ENCODE results near the gene SUMO4. TPM values are rescaled to one million over a fixed set of nuclear protein-coding genes. Genes with fewer than 3 reads are reported as not detected.

SUMO4 gene
- total RNA-seq (1 to 10 TPM; 2.9 to 6.9 TPM), polyA plus RNA-seq (under 1 TPM in 1 of 2 donors, not detected in 1; 0.49 TPM)
- long read RNA-seq, donor 1: 0 reads
- long read RNA-seq, donor 2, partial matches to known transcripts: 0 of 1 reads
- long read RNA-seq, donor 2, other reads (novel, unspliced or antisense): 0 of 1 reads

GRCh38 chr6:149400050-149400449, at the start of gene SUMO4:
TSS of gene SUMO4 (plus strand) at chr6:149400262. CDS start at chr6:149400392, 130 bp downstream.
- Histone ChIP-seq H3K36me3 (ENCODE audit: control insufficient read depth in 1 of 2, insufficient read depth in 2 of 2, low read length in 1 of 2) (peaks cover 4% of the 10 kb centered on the region in 2 donors), H3K4me3 (ENCODE audit: low read length in 2 of 2) (no peak within 1 kb of the TSS), H3K27me3 (ENCODE audit: control insufficient read depth in 1 of 2, insufficient read depth in 2 of 2, low read length in 1 of 2) (no peaks in the 10 kb centered on the region), H3K4me1 (ENCODE audit: control insufficient read depth in 1 of 2, insufficient read depth in 2 of 2, low read length in 2 of 2) (no peaks in the 10 kb centered on the region), H3K27ac (ENCODE audit: low read depth in 1 of 2, low read length in 2 of 2) (no peak within 1 kb of the TSS), H3K9me3 (ENCODE audit: control insufficient read depth, low read length) (no peaks in the 10 kb centered on the region)
- ATAC-seq (ENCODE audit: low FRiP score): no peak
- WGBS, 2 donors: 97 to 99% methylated on average over 11 of the region's 11 CpGs
- intact Hi-C loops (cut with DNase I): no loop called here
- no peak for DNase-seq

DNA sequence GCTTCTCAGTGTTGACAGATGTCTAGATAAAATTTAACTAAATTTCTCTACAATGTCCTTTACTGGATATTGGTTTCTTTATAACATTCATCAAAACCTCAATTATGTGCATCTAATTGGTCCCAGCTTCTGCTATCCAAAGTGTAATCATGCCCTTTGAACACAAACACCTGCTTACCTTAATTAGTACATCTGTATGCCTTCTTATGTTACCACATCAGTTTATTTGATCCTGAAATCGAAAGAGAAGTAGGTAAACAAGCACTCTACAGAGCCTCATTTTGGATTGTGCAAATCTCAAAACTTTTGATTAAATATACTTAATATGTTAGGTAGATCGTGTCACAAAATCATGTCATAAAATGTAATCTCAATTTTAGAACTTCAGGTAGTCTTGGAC, 46.1 kb upstream of the SUMO4 start:
- DNase-seq (no peak), ATAC-seq (ENCODE audit: low FRiP score) (no peak)
- WGBS, 2 donors: 93 to 94% methylated on average over 2 of the region's 2 CpGs
- H3K27me3 ChIP-seq (ENCODE audit: control insufficient read depth in 1 of 2, insufficient read depth in 2 of 2, low read length in 1 of 2): no peaks in the 10 kb centered on the region
- H3K27ac ChIP-seq (ENCODE audit: low read depth in 1 of 2, low read length in 2 of 2): no peak overlapping the region
- no peak overlapping the region for H3K4me3 ChIP-seq (ENCODE audit: low read length in 2 of 2)
- H3K9me3 ChIP-seq (ENCODE audit: control insufficient read depth, low read length): no peaks in the 10 kb centered on the region
- no peaks in the 10 kb centered on the region for H3K36me3 ChIP-seq (ENCODE audit: control insufficient read depth in 1 of 2, insufficient read depth in 2 of 2, low read length in 1 of 2)
- no peaks in the 10 kb centered on the region for H3K4me1 ChIP-seq (ENCODE audit: control insufficient read depth in 1 of 2, insufficient read depth in 2 of 2, low read length in 2 of 2)
- intact Hi-C loops (cut with DNase I): no loop called here

DNA sequence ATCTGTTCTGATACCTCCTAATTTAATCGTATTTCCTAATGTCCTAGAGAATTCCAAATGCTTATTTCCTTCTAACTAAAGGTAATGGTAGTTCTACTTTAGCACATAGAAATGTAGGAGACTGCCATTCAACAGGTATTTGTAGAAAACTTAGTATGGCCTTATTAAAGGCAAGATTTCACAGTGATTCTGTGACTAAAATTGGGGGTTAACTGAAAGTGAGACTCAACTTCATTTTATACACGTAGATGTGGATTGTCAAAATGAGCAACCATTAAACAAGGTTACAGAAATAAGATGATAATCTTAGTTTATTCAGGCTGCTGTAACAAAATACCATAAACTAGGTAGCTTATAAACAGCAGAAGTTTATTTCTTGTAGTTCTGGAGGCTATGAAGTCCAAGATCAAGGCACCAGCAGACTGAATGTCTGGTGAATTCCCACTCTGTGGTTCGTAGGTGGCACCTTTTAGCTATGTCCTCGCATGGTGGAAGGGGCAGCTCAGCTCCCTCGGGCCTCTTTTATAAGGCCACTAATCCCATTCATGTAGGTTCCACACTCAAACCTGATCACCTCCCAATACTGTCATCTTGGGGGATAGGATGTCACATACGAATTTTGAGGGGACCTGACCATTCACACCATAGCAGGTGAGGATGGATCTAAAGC, 43.8 kb upstream of the SUMO4 start:
- Histone ChIP-seq H3K27me3 (ENCODE audit: control insufficient read depth in 1 of 2, insufficient read depth in 2 of 2, low read length in 1 of 2) (no peaks in the 10 kb centered on the region), H3K9me3 (ENCODE audit: control insufficient read depth, low read length) (no peaks in the 10 kb centered on the region), H3K27ac (ENCODE audit: low read depth in 1 of 2, low read length in 2 of 2) (no peak overlapping the region), H3K4me1 (ENCODE audit: control insufficient read depth in 1 of 2, insufficient read depth in 2 of 2, low read length in 2 of 2) (no peaks in the 10 kb centered on the region), H3K4me3 (ENCODE audit: low read length in 2 of 2) (no peak overlapping the region), H3K36me3 (ENCODE audit: control insufficient read depth in 1 of 2, insufficient read depth in 2 of 2, low read length in 1 of 2) (no peaks in the 10 kb centered on the region)
- no peak for ATAC-seq (ENCODE audit: low FRiP score)
- intact Hi-C loops (cut with DNase I): no loop called here
- no peak for DNase-seq
- 84 to 87% methylated on average over 6 of the region's 6 CpGs for WGBS, 2 donors

- 93 to 95% methylated on average over 17 of the region's 17 CpGs for WGBS, 2 donors
- Histone ChIP-seq H3K27me3 (ENCODE audit: control insufficient read depth in 1 of 2, insufficient read depth in 2 of 2, low read length in 1 of 2) (no peaks in the 10 kb centered on the region), H3K4me1 (ENCODE audit: control insufficient read depth in 1 of 2, insufficient read depth in 2 of 2, low read length in 2 of 2) (no peaks in the 10 kb centered on the region), H3K36me3 (ENCODE audit: control insufficient read depth in 1 of 2, insufficient read depth in 2 of 2, low read length in 1 of 2) (no peaks in the 10 kb centered on the region), H3K4me3 (ENCODE audit: low read length in 2 of 2) (no peak overlapping the region), H3K27ac (ENCODE audit: low read depth in 1 of 2, low read length in 2 of 2) (no peak overlapping the region), H3K9me3 (ENCODE audit: control insufficient read depth, low read length) (no peaks in the 10 kb centered on the region)
- intact Hi-C loops (cut with DNase I): no loop called here
- ATAC-seq (ENCODE audit: low FRiP score) (no peak), DNase-seq (no peak)
Measured at GRCh38 chr6:149357726-149358538, 42.1 kb upstream of the SUMO4 start.

GRCh38 chr6:149359440-149359839, 40.6 kb upstream of the SUMO4 start:
- no peak for ATAC-seq (ENCODE audit: low FRiP score)
- Histone ChIP-seq H3K9me3 (ENCODE audit: control insufficient read depth, low read length) (no peaks in the 10 kb centered on the region), H3K4me1 (ENCODE audit: control insufficient read depth in 1 of 2, insufficient read depth in 2 of 2, low read length in 2 of 2) (no peaks in the 10 kb centered on the region), H3K27me3 (ENCODE audit: control insufficient read depth in 1 of 2, insufficient read depth in 2 of 2, low read length in 1 of 2) (no peaks in the 10 kb centered on the region), H3K36me3 (ENCODE audit: control insufficient read depth in 1 of 2, insufficient read depth in 2 of 2, low read length in 1 of 2) (no peaks in the 10 kb centered on the region), H3K27ac (ENCODE audit: low read depth in 1 of 2, low read length in 2 of 2) (no peak overlapping the region), H3K4me3 (ENCODE audit: low read length in 2 of 2) (no peak overlapping the region)
- DNase-seq: no peak
- intact Hi-C loops (cut with DNase I): no loop called here

DNA sequence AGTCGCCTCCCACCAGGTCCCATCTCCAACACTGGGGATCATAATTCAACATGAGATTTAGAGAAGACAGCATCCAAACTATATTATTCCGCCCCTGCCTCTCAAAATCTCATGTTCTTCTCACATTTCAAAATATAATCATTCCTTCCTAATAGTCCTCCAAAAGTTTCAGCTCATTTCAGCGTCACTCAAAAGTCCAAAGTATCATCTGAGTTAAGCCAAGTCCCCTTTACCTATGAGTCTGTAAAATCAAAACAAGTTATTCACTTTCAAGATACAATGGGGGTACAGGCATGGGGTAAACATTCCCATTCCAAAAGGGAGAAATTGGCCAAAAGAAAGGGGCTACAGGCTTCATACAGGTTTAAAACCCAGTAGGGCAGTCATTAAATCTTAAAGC, 39.5 kb upstream of the SUMO4 start:
- no peaks in the 10 kb centered on the region for H3K9me3 ChIP-seq (ENCODE audit: control insufficient read depth, low read length)
- H3K27me3 ChIP-seq (ENCODE audit: control insufficient read depth in 1 of 2, insufficient read depth in 2 of 2, low read length in 1 of 2): no peaks in the 10 kb centered on the region
- no peak overlapping the region for H3K4me3 ChIP-seq (ENCODE audit: low read length in 2 of 2)
- H3K36me3 ChIP-seq (ENCODE audit: control insufficient read depth in 1 of 2, insufficient read depth in 2 of 2, low read length in 1 of 2): no peaks in the 10 kb centered on the region
- intact Hi-C loops (cut with DNase I): no loop called here
- no peak overlapping the region for H3K27ac ChIP-seq (ENCODE audit: low read depth in 1 of 2, low read length in 2 of 2)
- DNase-seq: no peak
- no peak for ATAC-seq (ENCODE audit: low FRiP score)
- WGBS, 2 donors: 96 to 97% methylated on average over 3 of the region's 3 CpGs
- no peaks in the 10 kb centered on the region for H3K4me1 ChIP-seq (ENCODE audit: control insufficient read depth in 1 of 2, insufficient read depth in 2 of 2, low read length in 2 of 2)

- Histone ChIP-seq H3K27me3 (ENCODE audit: control insufficient read depth in 1 of 2, insufficient read depth in 2 of 2, low read length in 1 of 2) (no peaks in the 10 kb centered on the region), H3K4me1 (ENCODE audit: control insufficient read depth in 1 of 2, insufficient read depth in 2 of 2, low read length in 2 of 2) (no peaks in the 10 kb centered on the region), H3K27ac (ENCODE audit: low read depth in 1 of 2, low read length in 2 of 2) (no peak overlapping the region), H3K4me3 (ENCODE audit: low read length in 2 of 2) (no peak overlapping the region), H3K36me3 (ENCODE audit: control insufficient read depth in 1 of 2, insufficient read depth in 2 of 2, low read length in 1 of 2) (no peaks in the 10 kb centered on the region), H3K9me3 (ENCODE audit: control insufficient read depth, low read length) (no peaks in the 10 kb centered on the region)
- intact Hi-C loops (cut with DNase I): no loop called here
- ATAC-seq (ENCODE audit: low FRiP score) (no peak), DNase-seq (no peak)
- WGBS, 2 donors: 98 to 99% methylated on average over 5 of the region's 5 CpGs
Measured at GRCh38 chr6:149362289-149362688, 37.8 kb upstream of the SUMO4 start.

- DNase-seq (no peak), ATAC-seq (ENCODE audit: low FRiP score) (no peak)
- no peaks in the 10 kb centered on the region for H3K36me3 ChIP-seq (ENCODE audit: control insufficient read depth in 1 of 2, insufficient read depth in 2 of 2, low read length in 1 of 2)
- intact Hi-C loops (cut with DNase I): no loop called here
- no peaks in the 10 kb centered on the region for H3K27me3 ChIP-seq (ENCODE audit: control insufficient read depth in 1 of 2, insufficient read depth in 2 of 2, low read length in 1 of 2)
- peaks cover 2 to 3% of the 10 kb centered on the region in 2 donors for H3K4me1 ChIP-seq (ENCODE audit: control insufficient read depth in 1 of 2, insufficient read depth in 2 of 2, low read length in 2 of 2)
- H3K27ac ChIP-seq (ENCODE audit: low read depth in 1 of 2, low read length in 2 of 2): no peak overlapping the region
- WGBS, 2 donors: 89 to 97% methylated on average over 1 of the region's 1 CpG
- no peaks in the 10 kb centered on the region for H3K9me3 ChIP-seq (ENCODE audit: control insufficient read depth, low read length)
- no peak overlapping the region for H3K4me3 ChIP-seq (ENCODE audit: low read length in 2 of 2)
Measured at GRCh38 chr6:149363154-149363553, 36.9 kb upstream of the SUMO4 start.

DNA sequence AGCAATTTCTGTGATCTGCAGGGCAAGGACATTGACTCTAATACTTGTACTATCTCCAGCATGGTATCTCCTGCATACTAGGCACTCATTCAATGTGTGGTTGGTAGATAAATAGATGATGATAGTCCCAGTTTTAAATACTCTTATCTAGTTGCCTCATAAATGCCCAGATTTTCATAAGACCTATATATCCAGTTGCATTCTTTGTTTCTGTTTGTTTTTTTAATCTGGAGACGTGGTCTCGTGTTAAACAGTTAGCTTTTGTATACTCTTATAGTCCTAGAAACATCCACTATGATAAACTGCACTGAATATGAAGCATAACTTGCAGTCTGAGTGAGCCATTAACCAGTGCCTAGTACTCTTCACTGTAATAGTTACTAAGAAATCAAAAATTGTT, 35.5 kb upstream of the SUMO4 start:
- intact Hi-C loops (cut with DNase I): no loop called here
- Histone ChIP-seq H3K36me3 (ENCODE audit: control insufficient read depth in 1 of 2, insufficient read depth in 2 of 2, low read length in 1 of 2) (no peaks in the 10 kb centered on the region), H3K27ac (ENCODE audit: low read depth in 1 of 2, low read length in 2 of 2) (no peak overlapping the region), H3K4me1 (ENCODE audit: control insufficient read depth in 1 of 2, insufficient read depth in 2 of 2, low read length in 2 of 2) (peaks cover 3 to 5% of the 10 kb centered on the region in 2 donors), H3K27me3 (ENCODE audit: control insufficient read depth in 1 of 2, insufficient read depth in 2 of 2, low read length in 1 of 2) (no peaks in the 10 kb centered on the region), H3K4me3 (ENCODE audit: low read length in 2 of 2) (no peak overlapping the region), H3K9me3 (ENCODE audit: control insufficient read depth, low read length) (no peaks in the 10 kb centered on the region)
- ATAC-seq (ENCODE audit: low FRiP score) (no peak), DNase-seq (no peak)
- WGBS, 2 donors: 34 to 40% methylated on average over 2 of the region's 2 CpGs

Measured in aorta (tissue), 5 donors.